Muscle layer of colon (tissue), 2 donors: Measurements from ENCODE around the gene ADAM12.

Experiments
- H3K27ac ChIP-seq: one replicate; pipeline ENCODE4 v1.7.0; 2013; ENCODE audit warnings: low read depth, mild to moderate bottlenecking, low read length, moderate library complexity
- H3K27me3 ChIP-seq, 2 donors: one replicate each; pipeline ENCODE4 v1.7.0; 2013; ENCODE audit warnings: low read length in 2 of 2, mild to moderate bottlenecking in 2 of 2; ENCODE audit not compliant: insufficient read depth in 2 of 2, control insufficient read depth in 1 of 2
- H3K36me3 ChIP-seq: one replicate; pipeline ENCODE4 v1.7.0; 2013; ENCODE audit warnings: mild to moderate bottlenecking, low read length; ENCODE audit not compliant: insufficient read depth
- H3K4me1 ChIP-seq: one replicate; pipeline ENCODE4 v1.7.0; 2013; ENCODE audit warnings: mild to moderate bottlenecking, low read length; ENCODE audit not compliant: insufficient read depth
- H3K4me3 ChIP-seq, 2 donors: one replicate each; pipeline ENCODE4 v1.7.0; 2013; ENCODE audit warnings: low read length in 2 of 2, low read depth in 1 of 2, mild to moderate bottlenecking in 1 of 2, moderate library complexity in 1 of 2
- H3K9ac ChIP-seq: one replicate; pipeline ENCODE4 v1.7.0; 2013; ENCODE audit warnings: low read length
- H3K9me3 ChIP-seq: one replicate; pipeline ENCODE4 v1.7.0; 2013; ENCODE audit warnings: mild to moderate bottlenecking, low read length
- donor health status: abdominal sarcoma.
- donor health status: Adenocarcinoma of cecum.

The ADAM12 gene

DNA sequence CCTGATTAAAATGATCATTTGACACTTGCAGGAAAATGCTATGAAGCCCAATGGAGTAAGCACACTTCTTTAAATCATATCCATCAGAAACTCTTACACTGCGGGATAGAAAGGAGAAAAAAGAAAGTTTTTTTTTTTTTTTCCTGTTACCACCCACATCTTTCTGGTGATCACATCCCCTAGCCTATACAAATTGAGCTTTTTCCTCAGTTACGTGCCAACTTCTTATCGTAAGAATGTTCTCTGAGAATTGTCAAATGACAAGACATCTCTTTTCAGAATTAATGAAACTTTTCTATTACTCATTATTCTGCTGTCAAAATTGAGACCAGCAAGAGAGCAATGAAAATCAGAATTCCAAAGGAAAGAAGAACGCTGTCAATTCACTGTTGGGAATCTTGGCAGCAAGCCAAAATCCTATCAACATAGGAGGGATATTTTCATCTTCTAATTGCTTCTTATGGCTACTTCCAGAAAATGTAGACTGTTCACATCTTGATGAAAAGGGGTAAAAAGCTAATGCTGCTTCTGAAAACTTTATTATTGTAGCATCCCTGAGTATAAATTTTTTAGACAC, 179.5 kb downstream of the ADAM12 start:
- no peaks in the 10 kb centered on the region for H3K9me3 ChIP-seq
- H3K36me3 ChIP-seq: no peaks in the 10 kb centered on the region
- no peak overlapping the region for H3K4me3 ChIP-seq
- no peak overlapping the region for H3K9ac ChIP-seq
- H3K27ac ChIP-seq: no peak overlapping the region
- H3K4me1 ChIP-seq: no peaks in the 10 kb centered on the region
- H3K27me3 ChIP-seq: no peaks in the 10 kb centered on the region

DNA sequence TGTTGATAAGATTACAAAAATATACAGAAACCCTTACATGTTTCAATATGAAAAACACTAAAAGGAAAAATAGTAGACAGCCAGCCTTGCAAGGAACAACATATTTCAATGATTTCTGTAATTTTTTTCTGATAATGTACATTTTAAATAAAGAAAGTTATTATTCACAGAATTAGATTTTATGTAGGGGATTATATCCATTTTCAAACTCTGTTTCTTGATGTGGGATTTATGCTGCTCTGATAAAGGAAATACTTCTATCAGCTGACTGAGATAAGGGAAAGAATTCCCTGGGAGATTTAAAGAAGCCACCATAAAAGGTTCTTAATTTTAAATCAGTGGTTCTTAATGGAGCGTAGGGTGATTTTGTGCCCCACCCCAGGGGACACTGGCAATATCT, 180.4 kb downstream of the ADAM12 start:
- H3K27ac ChIP-seq: no peak overlapping the region
- H3K9ac ChIP-seq: no peak overlapping the region
- no peaks in the 10 kb centered on the region for H3K9me3 ChIP-seq
- H3K27me3 ChIP-seq: no peaks in the 10 kb centered on the region
- no peak overlapping the region for H3K4me3 ChIP-seq
- no peaks in the 10 kb centered on the region for H3K36me3 ChIP-seq
- H3K4me1 ChIP-seq: no peaks in the 10 kb centered on the region

DNA sequence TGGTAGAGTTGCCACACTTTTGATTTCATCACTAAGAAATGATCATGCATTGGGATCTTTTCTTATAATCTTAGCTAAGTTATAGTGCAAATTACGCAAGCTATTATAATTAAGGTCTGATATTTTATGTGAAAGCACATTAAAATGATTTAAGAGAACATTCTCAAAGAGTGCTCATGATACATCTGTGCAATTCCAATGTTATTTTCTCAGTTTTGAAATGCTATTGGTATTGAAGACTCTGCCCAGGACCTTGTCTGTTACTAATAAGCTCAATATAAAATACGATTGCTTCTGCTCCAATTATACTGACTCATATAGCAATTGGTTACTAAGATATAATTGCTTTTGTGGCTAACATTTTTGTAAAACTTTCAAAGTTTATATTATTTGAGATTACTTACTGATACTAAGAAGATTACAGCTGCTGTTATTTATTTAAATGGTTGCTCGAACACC, 180.9 kb downstream of the ADAM12 start:
- no peaks in the 10 kb centered on the region for H3K36me3 ChIP-seq
- H3K9ac ChIP-seq: no peak overlapping the region
- H3K9me3 ChIP-seq: no peaks in the 10 kb centered on the region
- no peaks in the 10 kb centered on the region for H3K27me3 ChIP-seq
- H3K4me1 ChIP-seq: no peaks in the 10 kb centered on the region
- no peak overlapping the region for H3K4me3 ChIP-seq
- H3K27ac ChIP-seq: no peak overlapping the region

DNA sequence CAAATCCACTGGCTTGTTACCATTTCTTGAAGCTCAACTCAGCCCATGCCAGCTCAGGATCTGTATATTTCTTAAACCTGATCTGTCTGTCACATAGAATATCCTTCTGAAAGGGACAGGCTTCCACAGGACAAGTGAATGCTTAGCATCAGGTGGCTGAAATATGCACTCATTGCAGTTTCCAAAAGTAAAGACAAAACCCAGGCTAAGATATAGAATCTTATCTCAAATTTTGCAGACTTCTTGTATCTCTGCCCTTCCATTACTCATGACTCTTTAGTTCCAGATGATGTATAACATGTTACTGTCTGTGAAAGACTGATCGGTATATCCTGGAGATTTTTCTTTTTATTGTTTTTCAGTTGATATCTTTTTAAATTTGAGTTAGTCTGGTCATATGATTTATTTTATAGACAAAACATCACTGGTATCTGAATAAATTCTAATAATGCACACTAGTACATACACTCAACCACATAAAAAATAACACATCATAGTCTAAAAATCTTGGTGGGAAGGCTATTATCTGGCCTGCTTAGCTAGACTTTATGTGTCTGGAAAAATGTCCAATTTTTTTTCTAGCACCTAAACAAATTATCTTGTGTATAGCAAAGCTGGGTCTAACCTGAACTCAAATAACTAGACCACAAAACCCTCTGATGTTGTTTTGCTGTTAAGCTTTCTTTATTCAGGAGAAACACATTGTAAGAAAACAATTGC, 182.6 kb downstream of the ADAM12 start:
- Histone ChIP-seq H3K9ac (no peak overlapping the region), H3K27ac (no peak overlapping the region), H3K4me1 (no peaks in the 10 kb centered on the region)

DNA sequence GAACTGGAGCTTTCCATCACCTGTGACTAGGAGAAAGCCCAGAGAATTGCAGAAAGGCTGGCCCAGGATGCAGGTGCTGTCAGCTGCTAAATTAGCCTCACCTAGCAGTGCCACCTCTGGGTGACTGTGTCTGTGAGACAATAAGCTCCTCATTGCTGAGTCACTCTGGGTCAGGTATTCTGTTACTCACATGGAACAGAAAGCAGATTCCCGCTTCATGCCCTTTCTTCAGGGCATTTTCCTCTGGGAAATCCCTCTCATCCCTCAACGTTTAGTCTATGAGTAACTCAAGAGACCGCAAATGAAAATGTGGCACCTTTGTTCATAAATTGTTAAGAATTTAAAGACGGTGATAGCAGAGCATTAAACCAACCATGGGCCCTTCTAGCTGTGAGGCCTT, 184.0 kb downstream of the ADAM12 start:
- Histone ChIP-seq H3K27ac (no peak overlapping the region), H3K4me1 (no peaks in the 10 kb centered on the region), H3K9ac (no peak overlapping the region), H3K4me3 (no peak overlapping the region), H3K36me3 (no peaks in the 10 kb centered on the region), H3K27me3 (no peaks in the 10 kb centered on the region), H3K9me3 (no peaks in the 10 kb centered on the region)

More for the DNA sequence above, 182.6 kb downstream of the ADAM12 start:
- Histone ChIP-seq H3K27me3 (no peaks in the 10 kb centered on the region), H3K36me3 (no peaks in the 10 kb centered on the region), H3K9me3 (no peaks in the 10 kb centered on the region), H3K4me3 (no peak overlapping the region)

DNA sequence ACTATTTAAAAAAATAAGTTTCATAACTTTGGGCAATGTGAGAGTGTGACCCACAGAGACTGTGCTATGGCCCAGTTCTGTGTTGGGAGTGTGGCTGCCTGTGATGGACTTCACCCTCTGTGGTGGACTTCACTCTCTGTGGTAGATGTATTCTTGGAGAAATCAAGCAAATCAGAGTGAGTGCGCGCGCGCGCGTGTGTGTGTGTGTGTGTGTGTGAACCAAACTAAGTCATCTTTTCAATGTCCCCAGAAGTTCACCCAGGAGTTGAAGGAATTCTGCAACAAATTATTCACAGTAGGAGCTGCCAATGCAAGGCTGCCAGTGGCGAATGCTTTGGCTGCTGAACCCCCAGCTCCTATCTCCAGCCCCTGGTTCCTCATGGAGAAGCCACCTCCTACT, 184.5 kb downstream of the ADAM12 start:
- H3K36me3 ChIP-seq: no peaks in the 10 kb centered on the region
- H3K4me3 ChIP-seq: no peak overlapping the region
- no peaks in the 10 kb centered on the region for H3K9me3 ChIP-seq
- H3K27me3 ChIP-seq: no peaks in the 10 kb centered on the region
- H3K9ac ChIP-seq: no peak overlapping the region
- no peak overlapping the region for H3K27ac ChIP-seq
- no peaks in the 10 kb centered on the region for H3K4me1 ChIP-seq

DNA sequence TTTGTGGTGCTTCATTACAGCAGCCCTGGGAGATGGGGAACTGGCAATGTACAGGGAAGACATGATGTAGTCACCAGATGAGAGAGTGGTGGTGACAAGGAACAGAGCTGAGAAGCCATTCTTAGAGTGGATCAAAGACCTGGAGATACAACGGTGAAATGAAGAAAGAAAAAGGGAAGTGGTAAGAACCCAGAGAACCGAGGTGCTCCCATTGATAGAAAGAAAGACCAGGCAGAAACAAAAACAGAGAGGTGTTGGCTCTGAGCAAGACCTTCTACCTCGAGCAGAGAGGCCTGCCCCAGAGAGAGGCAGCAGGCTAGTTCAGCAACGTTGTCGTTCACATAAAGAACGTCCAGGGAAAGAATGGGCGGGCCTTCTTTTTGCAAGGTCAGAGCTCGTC, 186.7 kb downstream of the ADAM12 start:
- no peaks in the 10 kb centered on the region for H3K9me3 ChIP-seq
- no peaks in the 10 kb centered on the region for H3K27me3 ChIP-seq
- no peak overlapping the region for H3K9ac ChIP-seq
- H3K4me1 ChIP-seq: no peaks in the 10 kb centered on the region
- H3K27ac ChIP-seq: no peak overlapping the region
- H3K4me3 ChIP-seq: no peak overlapping the region
- H3K36me3 ChIP-seq: no peaks in the 10 kb centered on the region

DNA sequence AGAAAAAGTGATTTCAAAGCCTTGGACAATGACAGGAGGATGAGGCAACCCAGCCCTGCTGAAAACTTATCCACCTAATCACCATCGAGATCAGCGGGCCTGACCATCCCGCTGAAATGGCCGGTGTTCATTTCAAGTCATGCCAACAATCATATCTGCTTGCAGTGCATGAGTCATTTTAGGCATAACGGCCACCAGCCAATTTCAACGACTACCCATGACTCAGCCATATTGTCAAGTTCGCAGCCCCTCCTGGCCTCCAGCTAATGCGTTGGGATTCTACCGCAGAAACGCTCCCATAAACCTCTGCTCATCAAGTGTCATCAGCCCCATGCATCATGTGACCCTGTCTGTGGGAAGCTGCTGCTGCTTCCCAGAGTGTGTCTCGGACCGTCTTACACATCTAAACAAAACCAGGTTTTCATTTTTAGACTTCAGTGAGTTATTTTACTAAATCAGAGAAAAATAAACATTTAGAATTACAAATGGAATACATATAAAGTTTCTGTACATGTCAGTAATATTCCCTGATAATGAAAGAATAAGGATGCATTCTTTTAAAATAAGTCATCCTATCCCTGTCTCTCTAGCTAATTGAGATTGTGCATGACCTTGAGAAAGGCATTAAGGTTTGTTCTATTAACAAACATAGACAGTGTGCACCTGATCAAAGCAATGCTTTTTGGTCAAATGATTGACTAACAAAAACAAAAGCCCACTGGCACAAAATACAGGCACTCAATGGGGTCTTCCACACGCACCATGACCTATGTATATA, 188.9 kb downstream of the ADAM12 start:
- Histone ChIP-seq H3K9ac (no peak overlapping the region), H3K9me3 (no peaks in the 10 kb centered on the region), H3K4me3 (no peak overlapping the region), H3K27me3 (no peaks in the 10 kb centered on the region), H3K4me1 (no peaks in the 10 kb centered on the region), H3K36me3 (no peaks in the 10 kb centered on the region), H3K27ac (no peak overlapping the region)

DNA sequence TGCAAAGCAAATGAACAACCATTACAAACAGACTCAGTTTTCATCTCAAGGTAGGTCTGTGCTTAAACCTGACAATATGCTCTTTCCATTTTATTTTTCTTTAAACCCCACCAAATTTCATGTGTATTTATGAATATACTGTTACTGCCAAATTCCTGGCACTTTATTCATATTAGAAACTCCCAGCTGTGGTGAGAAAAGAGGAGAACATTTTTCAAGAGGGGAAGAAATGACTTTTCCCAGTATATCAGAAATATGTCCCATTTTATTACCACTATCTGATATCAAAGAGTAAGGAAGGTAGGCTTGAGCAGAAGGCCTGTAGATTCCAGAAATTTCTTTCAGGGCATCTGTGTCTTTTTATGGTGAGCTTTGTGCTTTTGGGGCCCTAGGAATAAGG, 189.6 kb downstream of the ADAM12 start:
- Histone ChIP-seq H3K9ac (no peak overlapping the region), H3K27me3 (no peaks in the 10 kb centered on the region), H3K36me3 (no peaks in the 10 kb centered on the region), H3K4me3 (no peak overlapping the region), H3K4me1 (no peaks in the 10 kb centered on the region), H3K27ac (no peak overlapping the region), H3K9me3 (no peaks in the 10 kb centered on the region)

DNA sequence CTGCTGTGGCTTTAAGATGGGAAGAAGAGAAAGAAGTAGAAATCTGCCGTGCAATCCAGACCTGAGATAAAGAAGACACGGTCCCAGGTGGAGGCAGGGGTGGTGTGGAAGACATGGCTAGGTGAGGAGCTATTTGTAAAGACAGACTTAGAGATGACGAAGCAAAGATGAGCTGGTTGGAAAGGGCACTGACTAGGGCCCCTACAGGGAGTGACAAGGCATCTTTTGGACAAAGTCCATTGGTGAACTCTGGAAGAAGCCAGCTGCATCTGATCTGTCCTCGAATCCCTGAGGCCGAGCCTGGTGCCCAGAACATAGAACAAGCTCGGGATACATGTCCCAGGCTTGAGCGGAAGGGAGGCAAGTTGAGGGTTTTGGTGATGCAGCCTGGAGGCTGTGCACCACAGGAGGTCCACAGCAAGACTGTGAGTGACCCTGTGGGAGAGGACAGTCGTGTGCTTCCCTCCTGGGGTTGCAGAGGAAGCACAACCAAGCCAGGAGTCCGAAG, 191.2 kb downstream of the ADAM12 start:
- Histone ChIP-seq H3K4me3 (no peak overlapping the region), H3K4me1 (no peaks in the 10 kb centered on the region), H3K9me3 (no peaks in the 10 kb centered on the region), H3K9ac (no peak overlapping the region), H3K36me3 (no peaks in the 10 kb centered on the region), H3K27me3 (no peaks in the 10 kb centered on the region), H3K27ac (no peak overlapping the region)

DNA sequence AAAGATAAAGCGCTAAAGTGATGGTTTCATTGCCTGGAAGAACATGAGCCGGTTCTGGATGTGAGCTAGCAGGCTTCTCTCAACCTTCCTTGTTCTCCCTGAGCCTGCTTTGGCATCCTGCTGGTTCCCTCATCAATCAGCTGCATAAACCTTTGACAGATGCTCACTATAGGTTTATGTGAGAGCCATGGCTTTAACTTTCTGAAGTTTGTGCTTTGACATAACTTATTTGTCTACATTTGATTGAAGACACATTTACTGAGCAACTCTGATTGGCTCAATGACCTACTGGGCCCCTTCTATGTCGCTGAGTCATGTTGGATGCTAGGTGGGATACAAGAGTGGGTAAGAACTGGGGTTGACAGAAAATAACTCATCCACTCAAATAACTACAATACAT, 192.0 kb downstream of the ADAM12 start:
- Histone ChIP-seq H3K36me3 (no peaks in the 10 kb centered on the region), H3K9ac (no peak overlapping the region), H3K27me3 (no peaks in the 10 kb centered on the region), H3K27ac (no peak overlapping the region), H3K9me3 (no peaks in the 10 kb centered on the region), H3K4me1 (no peaks in the 10 kb centered on the region), H3K4me3 (no peak overlapping the region)
